Trophoblast cell (in vitro differentiated cells and primary cell): ENCODE data around the gene CTNNA1.

ENCODE experiments used
- DNase-seq, 2 donors: peaks; one replicate each; pipeline ENCODE4 v3.0.0-alpha.2; 2016
- H2AFZ ChIP-seq: 2 replicates; pipeline ENCODE4 v1.6.1; 2013; ENCODE audit warnings: low read length, moderate library complexity, mild to moderate bottlenecking; ENCODE audit not compliant: insufficient read depth, poor library complexity
- H2AK5ac ChIP-seq: 2 replicates; pipeline ENCODE4 v1.6.1; 2013; ENCODE audit warnings: mild to moderate bottlenecking, low read length
- H2BK120ac ChIP-seq: 2 replicates; pipeline ENCODE4 v1.6.1; 2013; ENCODE audit warnings: low read length, mild to moderate bottlenecking, moderate library complexity; ENCODE audit not compliant: insufficient read depth, poor library complexity
- H2BK12ac ChIP-seq: 2 replicates; pipeline ENCODE4 v1.6.1; 2013; ENCODE audit warnings: mild to moderate bottlenecking, low read length, moderate library complexity
- H2BK5ac ChIP-seq: 2 replicates; pipeline ENCODE4 v1.6.1; 2013; ENCODE audit warnings: low read length, low read depth, moderate library complexity, mild to moderate bottlenecking; ENCODE audit not compliant: poor library complexity
- H3K14ac ChIP-seq: 2 replicates; pipeline ENCODE4 v1.6.1; 2013; ENCODE audit warnings: mild to moderate bottlenecking, low read length
- H3K18ac ChIP-seq: 2 replicates; pipeline ENCODE4 v1.6.1; 2013; ENCODE audit warnings: mild to moderate bottlenecking, low read length
- H3K23ac ChIP-seq: 2 replicates; pipeline ENCODE4 v1.6.1; 2013; ENCODE audit warnings: low read length
- H3K27ac ChIP-seq: 2 replicates; pipeline ENCODE4 v1.5.1; 2013; ENCODE audit warnings: low read depth, mild to moderate bottlenecking, inconsistent platforms, low read length, moderate library complexity
- H3K27me3 ChIP-seq: 2 replicates; pipeline ENCODE4 v1.6.1; 2013; ENCODE audit warnings: inconsistent platforms, mild to moderate bottlenecking, low read length, moderate library complexity; ENCODE audit not compliant: insufficient read depth
- H3K36me3 ChIP-seq, 2 experiments: 1 replicate in 1 of 2; 2 replicates in 1 of 2; pipeline ENCODE4 v1.6.1; 2013; ENCODE audit warnings: low read length in 2 of 2, mild to moderate bottlenecking in 2 of 2, moderate library complexity in 1 of 2; ENCODE audit not compliant: insufficient read depth in 2 of 2, control insufficient read depth in 1 of 2
- H3K4ac ChIP-seq: 2 replicates; pipeline ENCODE4 v1.6.1; 2013; ENCODE audit warnings: low read depth, mild to moderate bottlenecking, low read length, moderate library complexity
- H3K4me1 ChIP-seq, 2 experiments: 1 replicate in 1 of 2; 2 replicates in 1 of 2; pipeline ENCODE4 v1.6.1; 2013; ENCODE audit warnings: low read length in 2 of 2, mild to moderate bottlenecking in 2 of 2, moderate library complexity in 1 of 2; ENCODE audit not compliant: insufficient read depth in 2 of 2, control insufficient read depth in 1 of 2
- H3K4me2 ChIP-seq: 2 replicates; pipeline ENCODE4 v1.6.1; 2013; ENCODE audit warnings: inconsistent platforms, mild to moderate bottlenecking, low read length, moderate library complexity
- H3K4me3 ChIP-seq: 2 replicates; pipeline ENCODE4 v1.5.1; 2013; ENCODE audit warnings: mild to moderate bottlenecking, low read depth, low read length, inconsistent platforms
- H3K79me1 ChIP-seq: one replicate; pipeline ENCODE4 v1.6.1; 2013; ENCODE audit warnings: low read length
- H3K79me2 ChIP-seq: 2 replicates; pipeline ENCODE4 v1.6.1; 2013; ENCODE audit warnings: low read length, mild to moderate bottlenecking; ENCODE audit not compliant: control insufficient read depth, insufficient read depth, poor library complexity
- H3K9ac ChIP-seq: 2 replicates; pipeline ENCODE4 v1.6.1; 2013; ENCODE audit warnings: mild to moderate bottlenecking, low read length
- H3K9me3 ChIP-seq: 2 replicates; pipeline ENCODE4 v1.6.1; 2013; ENCODE audit warnings: low read depth, mild to moderate bottlenecking, control low read depth, inconsistent platforms, low read length; ENCODE audit not compliant: insufficient read depth
- H4K12ac ChIP-seq: 2 replicates; pipeline ENCODE4 v1.6.1; 2013; ENCODE audit warnings: low read depth, mild to moderate bottlenecking, low read length, moderate library complexity
- H4K8ac ChIP-seq: 2 replicates; pipeline ENCODE4 v1.6.1; 2013; ENCODE audit warnings: low read depth, mild to moderate bottlenecking, low read length, moderate library complexity
- H4K91ac ChIP-seq: one replicate; pipeline ENCODE4 v1.6.1; 2013; ENCODE audit warnings: low read depth, mild to moderate bottlenecking, low read length, moderate library complexity
- WGBS: extraction: QIAGEN DNeasy Blood & Tissue Kit; methylation state at CpG from one replicate; pipeline ENCODE4 v1.1.7; 2013; ENCODE audit warnings: missing lambda C conversion rate; ENCODE audit not compliant: insufficient read length, insufficient coverage; ENCODE audit errors: extremely low coverage; 5-methylcytosine and 5-hydroxymethylcytosine counted together

CTNNA1 gene

GRCh38 chr5:138932171-138932810 lies 179.1 kb downstream of the CTNNA1 start:
- no peak overlapping the region for H2AK5ac ChIP-seq
- no peak for DNase-seq
- H4K91ac ChIP-seq, result no peak overlapping the region

GRCh38 chr5:138933522-138934290 lies 180.5 kb downstream of the CTNNA1 start:
- Histone ChIP-seq H3K14ac (no peak overlapping the region), H2AFZ (no peak overlapping the region), H3K9ac (no peak overlapping the region), H3K27ac (no peak overlapping the region), H3K9me3 (peaks cover 1% of the 10 kb centered on the region), H3K18ac (no peak overlapping the region), H3K79me1 (no peaks in the 10 kb centered on the region), H3K4me3 (no peak overlapping the region), H3K36me3 (peaks cover 51 to 71% of the 10 kb centered on the region in 2 experiments), H2BK5ac (no peak overlapping the region), H3K27me3 (no peaks in the 10 kb centered on the region), H2AK5ac (no peak overlapping the region), H4K8ac (no peak overlapping the region), H2BK120ac (no peak overlapping the region), H3K4me2 (no peak overlapping the region), H4K91ac (no peak overlapping the region), H4K12ac (no peak overlapping the region), H3K23ac (no peak overlapping the region), H3K79me2 (no peaks in the 10 kb centered on the region), H3K4me1 (peaks cover 0 to 2% of the 10 kb centered on the region in 2 experiments), H3K4ac (no peak overlapping the region), H2BK12ac (no peak overlapping the region)
- no peak for DNase-seq
- no CpG with 5 or more reads among the region's 18 CpGs for WGBS

More at GRCh38 chr5:138932171-138932810, 179.1 kb downstream of the CTNNA1 start:
- Histone ChIP-seq H2BK12ac (no peak overlapping the region), H3K79me2 (no peaks in the 10 kb centered on the region), H4K8ac (no peak overlapping the region), H3K79me1 (no peaks in the 10 kb centered on the region), H2BK120ac (no peak overlapping the region), H3K9me3 (peaks cover 1% of the 10 kb centered on the region), H3K4ac (no peak overlapping the region), H4K12ac (no peak overlapping the region), H3K4me1 (peaks cover 0 to 2% of the 10 kb centered on the region in 2 experiments), H3K23ac (no peak overlapping the region), H3K4me3 (no peak overlapping the region), H3K18ac (no peak overlapping the region), H3K14ac (no peak overlapping the region), H3K27ac (no peak overlapping the region), H3K9ac (no peak overlapping the region), H3K4me2 (no peak overlapping the region), H2BK5ac (no peak overlapping the region), H2AFZ (no peak overlapping the region), H3K27me3 (no peaks in the 10 kb centered on the region), H3K36me3 (peaks cover 57 to 76% of the 10 kb centered on the region in 2 experiments)
- no CpG with 5 or more reads among the region's 20 CpGs for WGBS

- H2AK5ac ChIP-seq, result no peak overlapping the region
- no peak overlapping the region for H3K4ac ChIP-seq
- H3K4me2 ChIP-seq, result no peak overlapping the region
- no peaks in the 10 kb centered on the region for H3K79me1 ChIP-seq
- H3K14ac ChIP-seq, result no peak overlapping the region
- H3K9me3 ChIP-seq, result peaks cover 1% of the 10 kb centered on the region
- H4K8ac ChIP-seq, result no peak overlapping the region
- H3K27ac ChIP-seq, result no peak overlapping the region
- H3K18ac ChIP-seq, result no peak overlapping the region
- no peak overlapping the region for H2BK12ac ChIP-seq
- H3K27me3 ChIP-seq, result no peaks in the 10 kb centered on the region
- no peak overlapping the region for H2AFZ ChIP-seq
- H3K79me2 ChIP-seq, result no peaks in the 10 kb centered on the region
- no peak overlapping the region for H3K23ac ChIP-seq
- no peak overlapping the region for H2BK5ac ChIP-seq
- no peak overlapping the region for H3K9ac ChIP-seq
- H4K12ac ChIP-seq, result no peak overlapping the region
- H4K91ac ChIP-seq, result no peak overlapping the region
- peaks cover 41 to 63% of the 10 kb centered on the region in 2 experiments for H3K36me3 ChIP-seq
- peaks cover 0 to 2% of the 10 kb centered on the region in 2 experiments for H3K4me1 ChIP-seq
- WGBS, result no CpG with 5 or more reads among the region's 12 CpGs
- no peak overlapping the region for H3K4me3 ChIP-seq
- H2BK120ac ChIP-seq, result no peak overlapping the region
- no peak for DNase-seq
Observed at GRCh38 chr5:138934971-138935370, 181.7 kb downstream of the CTNNA1 start.

GRCh38 chr5:138935466-138935865 lies 182.2 kb downstream of the CTNNA1 start:
- H3K4me3 ChIP-seq, result no peak overlapping the region
- no peak overlapping the region for H3K4ac ChIP-seq
- peaks cover 39 to 58% of the 10 kb centered on the region in 2 experiments for H3K36me3 ChIP-seq
- no peak overlapping the region for H3K14ac ChIP-seq
- no peak for DNase-seq
- H4K91ac ChIP-seq, result no peak overlapping the region
- H3K27me3 ChIP-seq, result no peaks in the 10 kb centered on the region
- H3K27ac ChIP-seq, result no peak overlapping the region
- no peak overlapping the region for H3K9ac ChIP-seq
- H4K8ac ChIP-seq, result no peak overlapping the region
- H3K4me1 ChIP-seq, result peaks cover 0 to 2% of the 10 kb centered on the region in 2 experiments
- peaks cover 1% of the 10 kb centered on the region for H3K9me3 ChIP-seq
- H2AK5ac ChIP-seq, result no peak overlapping the region
- no peak overlapping the region for H2AFZ ChIP-seq
- no peak overlapping the region for H2BK12ac ChIP-seq
- no peaks in the 10 kb centered on the region for H3K79me2 ChIP-seq
- H4K12ac ChIP-seq, result no peak overlapping the region
- no peak overlapping the region for H2BK120ac ChIP-seq
- H3K4me2 ChIP-seq, result no peak overlapping the region
- no CpG with 5 or more reads among the region's 10 CpGs for WGBS
- no peak overlapping the region for H3K23ac ChIP-seq
- H3K79me1 ChIP-seq, result no peaks in the 10 kb centered on the region
- H2BK5ac ChIP-seq, result no peak overlapping the region
- H3K18ac ChIP-seq, result no peak overlapping the region
